Type B pancreatic cell (in vitro differentiated cells): ENCODE results near the gene ITGB7. TPM values are rescaled to one million over a fixed set of nuclear protein-coding genes. Genes with fewer than 3 reads are reported as not detected.
"Not testable (repeated sequence)": the region's sequence is repeated elsewhere in the genome, so short reads cannot be mapped to it uniquely, and the experiment has no call there.

Experiments used
- DNase-seq: peaks from one replicate; pipeline ENCODE4 v3.0.0; 2021; ENCODE audit warnings: mixed read lengths; ENCODE audit not compliant: unreplicated experiment; ENCODE audit errors: extremely low spot score
- H3K27ac Mint-ChIP-seq: 2 replicates; pipeline ENCODE4 v1.8.0; 2021; ENCODE audit warnings: mild to moderate bottlenecking, mixed read lengths
- H3K27me3 Mint-ChIP-seq: 2 replicates; pipeline ENCODE4 v1.8.0; 2021; ENCODE audit warnings: mixed read lengths
- H3K36me3 Mint-ChIP-seq: 2 replicates; pipeline ENCODE4 v1.8.0; 2021; ENCODE audit warnings: mixed read lengths
- H3K4me1 Mint-ChIP-seq: one replicate; pipeline ENCODE4 v1.8.0; 2021; ENCODE audit warnings: mixed read lengths; ENCODE audit not compliant: unreplicated experiment
- H3K4me3 Mint-ChIP-seq: 2 replicates; pipeline ENCODE4 v1.8.0; 2021; ENCODE audit warnings: mild to moderate bottlenecking, mixed read lengths
- H3K9me3 Mint-ChIP-seq: 2 replicates; pipeline ENCODE4 v1.8.0; 2021; ENCODE audit warnings: mixed read lengths
- CTCF ChIP-seq: fragments of 200-600 bp; sonication (generic); conservative IDR thresholded peaks from 2 replicates; pipeline ENCODE4 v1.5.0; 2021; ENCODE audit warnings: antibody characterized with exemption, mild to moderate bottlenecking
- total RNA-seq: library from RNA; stranded (reverse); gene quantifications from 2 replicates; pipeline ENCODE4 v1.2.1, GENCODE V29; 2021; ENCODE audit warnings: low replicate concordance

ITGB7 gene
- total RNA-seq, 1 donor from 2014 or later = 4.2 TPM

DNA sequence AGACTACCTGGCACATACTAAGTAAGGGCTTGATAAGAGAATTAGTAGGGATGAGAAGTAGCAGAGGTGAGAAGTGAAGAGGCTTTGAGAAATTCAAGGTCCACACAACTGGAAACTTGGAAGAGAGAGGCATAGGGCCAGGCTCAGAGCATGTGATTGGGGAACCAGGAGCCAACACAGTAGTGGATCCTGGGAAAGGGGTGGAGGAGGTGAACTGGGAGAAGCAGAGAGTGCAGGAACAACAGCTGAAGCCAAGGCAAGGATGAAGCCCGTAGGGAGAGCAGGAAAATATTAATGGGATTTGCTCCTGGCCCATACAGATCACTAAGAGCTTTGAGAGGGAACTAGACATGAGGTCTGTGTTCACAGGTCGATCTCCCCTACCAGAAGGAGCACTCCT lies 1.4 kb upstream of the ITGB7 start:
- no peaks in the 10 kb centered on the region for H3K27me3 Mint-ChIP-seq
- H3K4me1 Mint-ChIP-seq = peaks cover 12% of the 10 kb centered on the region
- H3K9me3 Mint-ChIP-seq = no peaks in the 10 kb centered on the region
- H3K27ac Mint-ChIP-seq = no peak overlapping the region
- H3K4me3 Mint-ChIP-seq = no peak overlapping the region
- no peak for DNase-seq
- peaks cover 2% of the 10 kb centered on the region for H3K36me3 Mint-ChIP-seq
- no peak for TF ChIP-seq CTCF

DNA sequence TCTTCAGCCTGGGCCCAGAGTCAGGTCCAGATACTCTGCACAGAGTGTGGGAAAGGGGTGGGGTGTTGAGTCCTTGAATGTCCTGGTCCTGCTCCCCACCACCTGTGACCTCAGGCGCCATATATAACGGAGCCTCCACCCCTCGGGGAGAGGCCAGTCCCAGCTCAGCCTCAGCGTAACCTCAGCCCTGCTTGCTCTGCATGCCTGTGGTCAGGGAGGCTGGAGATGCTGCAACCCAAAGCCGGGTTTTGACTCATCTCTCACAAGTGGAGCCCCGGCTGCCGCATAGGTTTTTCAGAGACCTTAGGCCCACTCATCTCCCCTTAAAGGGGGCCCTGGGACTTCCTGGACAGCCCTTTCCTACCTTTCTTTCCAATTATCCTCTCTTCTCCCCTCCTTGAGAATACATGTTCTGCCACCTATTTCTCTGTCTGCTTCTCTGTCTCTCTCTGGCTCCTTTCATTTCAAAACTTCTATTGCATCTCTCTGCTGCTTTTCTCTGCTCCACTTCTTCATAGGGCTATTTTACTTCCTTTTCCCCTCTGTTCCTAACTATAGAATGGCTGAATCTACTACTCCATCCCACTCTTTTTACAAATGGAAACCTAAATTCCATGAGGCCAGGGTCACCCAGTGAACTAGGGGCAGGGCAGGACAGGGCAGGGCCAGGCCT lies 1.2 kb downstream of the ITGB7 start:
- no peak overlapping the region for H3K27ac Mint-ChIP-seq
- no peaks in the 10 kb centered on the region for H3K36me3 Mint-ChIP-seq
- H3K4me1 Mint-ChIP-seq = peaks cover 12% of the 10 kb centered on the region
- TF ChIP-seq CTCF = no peak
- DNase-seq = no peak
- no peak overlapping the region for H3K4me3 Mint-ChIP-seq
- H3K9me3 Mint-ChIP-seq = no peaks in the 10 kb centered on the region
- peaks cover 3% of the 10 kb centered on the region for H3K27me3 Mint-ChIP-seq

DNA sequence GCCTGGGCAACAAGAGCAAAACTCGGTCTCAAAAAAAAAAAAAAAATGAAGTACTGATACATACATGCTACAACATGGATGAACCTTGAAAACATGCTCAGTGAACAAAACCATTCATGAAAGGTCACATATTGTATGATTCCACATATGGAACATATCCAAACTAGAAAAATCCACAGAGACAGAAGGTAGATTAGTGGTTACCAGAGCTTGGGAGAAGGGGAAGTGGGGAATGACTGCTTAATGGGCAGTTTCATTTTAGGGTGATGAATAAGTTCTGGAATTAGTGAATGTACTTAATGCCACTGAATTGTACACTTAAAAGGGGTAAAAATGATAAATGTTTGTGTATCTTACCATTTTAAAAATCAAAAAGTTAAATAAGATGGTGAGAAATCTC lies 2.7 kb downstream of the ITGB7 start:
- Mint-ChIP-seq H3K9me3 (no peaks in the 10 kb centered on the region), H3K27ac (no peak overlapping the region), H3K36me3 (no peaks in the 10 kb centered on the region), H3K4me3 (no peak overlapping the region), H3K27me3 (peaks cover 10% of the 10 kb centered on the region), H3K4me1 (peaks cover 13% of the 10 kb centered on the region)
- no peak for DNase-seq
- no peak for TF ChIP-seq CTCF

DNA sequence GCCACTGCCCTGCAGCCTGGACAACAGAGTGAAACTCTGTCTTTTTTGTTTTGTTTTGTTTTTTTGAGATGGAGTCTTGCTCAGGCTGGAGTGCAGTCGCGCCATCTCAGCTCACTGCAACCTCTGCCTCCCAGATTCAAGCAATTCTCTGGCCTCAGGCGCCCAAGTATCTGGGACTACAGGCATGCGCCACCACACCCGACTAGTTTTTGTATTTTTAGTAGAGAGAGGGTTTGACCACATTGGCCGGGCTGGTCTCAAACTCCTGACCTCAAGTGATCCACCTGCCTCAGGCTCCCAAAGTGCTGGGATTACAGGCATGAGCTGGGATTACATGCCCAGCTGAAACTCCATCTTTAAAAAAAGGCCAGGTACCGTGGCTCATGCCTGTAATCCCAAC lies 4.7 kb downstream of the ITGB7 start:
- H3K27ac Mint-ChIP-seq, H3K36me3 Mint-ChIP-seq, H3K4me1 Mint-ChIP-seq, DNase-seq, H3K9me3 Mint-ChIP-seq, H3K4me3 Mint-ChIP-seq: not testable (repeated sequence)
- peaks cover 27% of the 10 kb centered on the region for H3K27me3 Mint-ChIP-seq

GRCh38 chr12:53201639-53202038 lies 5.4 kb downstream of the ITGB7 start:
- DNase-seq = no peak
- TF ChIP-seq CTCF = no peak
- no peaks in the 10 kb centered on the region for H3K36me3 Mint-ChIP-seq

DNA sequence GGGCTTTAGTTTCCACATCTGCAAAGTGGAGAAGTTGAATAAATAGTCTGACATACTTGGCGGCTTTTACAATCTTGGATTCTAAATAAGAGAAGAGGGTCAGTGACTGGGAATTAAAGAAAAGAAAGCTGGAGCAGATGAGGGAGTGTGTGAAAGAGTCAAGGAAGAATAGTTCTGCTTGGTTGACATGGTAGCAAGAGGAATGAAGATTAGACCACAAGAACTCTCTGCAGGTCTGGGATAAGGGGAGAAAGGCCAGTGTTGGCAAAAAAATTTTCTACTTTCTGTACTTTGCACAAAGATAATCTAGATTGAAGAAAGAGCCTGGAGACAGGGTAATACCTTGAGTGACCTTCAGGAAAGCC lies 5.9 kb downstream of the ITGB7 start:
- H3K4me1 Mint-ChIP-seq = peaks cover 5% of the 10 kb centered on the region
- peaks cover 39% of the 10 kb centered on the region for H3K27me3 Mint-ChIP-seq
- TF ChIP-seq CTCF = no peak
- peak overlapping the region; percentile 57 for H3K27ac Mint-ChIP-seq
- H3K4me3 Mint-ChIP-seq = no peak overlapping the region
- no peaks in the 10 kb centered on the region for H3K9me3 Mint-ChIP-seq
- no peaks in the 10 kb centered on the region for H3K36me3 Mint-ChIP-seq
- DNase-seq = no peak

More at GRCh38 chr12:53201639-53202038, 5.4 kb downstream of the ITGB7 start:
- H3K4me1 Mint-ChIP-seq = peaks cover 5% of the 10 kb centered on the region
- no peaks in the 10 kb centered on the region for H3K9me3 Mint-ChIP-seq
- no peak overlapping the region for H3K27ac Mint-ChIP-seq
- H3K27me3 Mint-ChIP-seq = peaks cover 34% of the 10 kb centered on the region
- no peak overlapping the region for H3K4me3 Mint-ChIP-seq
